GM21526 (cell line): Measurements from ENCODE around the gene HSD11B1L.
"Not testable (repeated sequence)": the region's sequence is repeated elsewhere in the genome, so short reads cannot be mapped to it uniquely, and the experiment has no call there.

ENCODE experiments used
- ATAC-seq: cut with Tn5 transposase; IDR thresholded peaks from one replicate; pipeline ENCODE4 v1.9.1; 2021; ENCODE audit warnings: moderate library complexity; ENCODE audit not compliant: unreplicated experiment, low FRiP score

HSD11B1L gene

DNA sequence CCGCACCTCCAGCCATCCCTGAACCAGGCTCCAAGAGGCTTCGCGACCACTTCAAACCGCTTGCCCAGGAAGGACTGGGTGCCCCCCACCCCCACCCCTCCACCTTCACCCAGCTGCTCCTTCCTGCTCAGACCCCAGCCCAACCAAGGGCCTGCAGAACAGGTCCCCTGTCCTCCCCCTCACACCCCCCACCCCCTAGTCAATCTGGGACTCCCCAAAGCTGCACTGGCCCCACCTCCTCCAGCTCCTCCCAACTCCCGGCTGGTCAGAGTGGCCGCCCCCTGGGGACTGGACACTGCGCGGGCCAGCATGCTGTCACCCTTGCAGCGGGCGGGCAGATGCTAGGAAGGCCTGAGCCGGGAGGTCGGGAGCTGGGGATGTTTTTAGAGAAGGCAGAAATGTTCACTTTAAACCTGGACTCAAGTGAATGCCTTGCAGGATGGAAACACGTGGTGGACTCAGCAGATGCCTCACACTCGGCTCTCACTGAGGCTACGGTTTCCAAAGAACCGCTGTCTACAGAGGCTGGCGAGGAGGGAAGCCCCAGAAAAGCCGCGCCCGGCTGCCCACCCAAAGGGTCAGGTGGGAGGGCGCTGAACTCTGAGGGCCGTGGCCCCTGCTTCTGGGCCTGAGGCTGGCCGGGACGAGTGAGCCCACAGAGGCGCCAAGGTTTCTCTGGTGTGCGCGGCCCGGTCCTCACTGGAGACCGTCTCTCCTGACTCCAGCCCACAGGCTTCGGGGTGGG is 17.2 kb downstream of the HSD11B1L start:
- no peak for ATAC-seq

- ATAC-seq: no peak
These were observed 18.0 kb downstream of the HSD11B1L start for GRCh38 chr19:5698635-5699422.

DNA sequence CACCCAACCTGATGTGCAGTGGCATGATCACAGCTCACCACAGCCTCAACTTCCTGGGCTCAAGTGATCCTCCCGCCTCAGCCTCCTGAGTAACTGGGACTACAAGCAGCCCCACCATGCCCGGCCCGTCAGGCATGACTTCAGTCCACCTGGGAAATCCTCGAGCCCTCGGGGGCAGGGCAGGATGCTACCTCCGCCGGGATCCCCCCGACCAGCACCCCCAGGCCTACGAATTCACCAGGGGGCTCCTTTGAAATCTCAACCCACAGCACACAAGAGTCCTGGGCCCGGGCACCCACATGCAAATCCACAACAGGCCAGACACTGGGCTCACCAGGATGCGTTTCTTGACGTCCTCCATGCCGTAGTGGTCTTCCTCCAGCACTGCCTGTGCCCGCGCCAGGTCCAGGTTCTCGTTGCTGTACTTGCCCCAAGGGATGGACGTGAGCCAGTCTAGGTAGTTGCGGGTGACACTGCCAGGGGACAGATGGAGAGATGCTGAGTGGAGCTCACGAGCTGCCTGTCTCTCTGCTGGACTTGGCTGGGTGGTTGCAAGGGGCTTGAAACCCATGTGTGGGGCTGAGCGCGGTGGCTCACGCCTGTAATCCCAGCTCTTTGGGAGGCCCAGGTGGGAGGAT is 19.7 kb downstream of the HSD11B1L start:
- ATAC-seq: no peak

- ATAC-seq: not testable (repeated sequence)
These were observed 21.2 kb downstream of the HSD11B1L start for GRCh38 chr19:5702053-5702410.

DNA sequence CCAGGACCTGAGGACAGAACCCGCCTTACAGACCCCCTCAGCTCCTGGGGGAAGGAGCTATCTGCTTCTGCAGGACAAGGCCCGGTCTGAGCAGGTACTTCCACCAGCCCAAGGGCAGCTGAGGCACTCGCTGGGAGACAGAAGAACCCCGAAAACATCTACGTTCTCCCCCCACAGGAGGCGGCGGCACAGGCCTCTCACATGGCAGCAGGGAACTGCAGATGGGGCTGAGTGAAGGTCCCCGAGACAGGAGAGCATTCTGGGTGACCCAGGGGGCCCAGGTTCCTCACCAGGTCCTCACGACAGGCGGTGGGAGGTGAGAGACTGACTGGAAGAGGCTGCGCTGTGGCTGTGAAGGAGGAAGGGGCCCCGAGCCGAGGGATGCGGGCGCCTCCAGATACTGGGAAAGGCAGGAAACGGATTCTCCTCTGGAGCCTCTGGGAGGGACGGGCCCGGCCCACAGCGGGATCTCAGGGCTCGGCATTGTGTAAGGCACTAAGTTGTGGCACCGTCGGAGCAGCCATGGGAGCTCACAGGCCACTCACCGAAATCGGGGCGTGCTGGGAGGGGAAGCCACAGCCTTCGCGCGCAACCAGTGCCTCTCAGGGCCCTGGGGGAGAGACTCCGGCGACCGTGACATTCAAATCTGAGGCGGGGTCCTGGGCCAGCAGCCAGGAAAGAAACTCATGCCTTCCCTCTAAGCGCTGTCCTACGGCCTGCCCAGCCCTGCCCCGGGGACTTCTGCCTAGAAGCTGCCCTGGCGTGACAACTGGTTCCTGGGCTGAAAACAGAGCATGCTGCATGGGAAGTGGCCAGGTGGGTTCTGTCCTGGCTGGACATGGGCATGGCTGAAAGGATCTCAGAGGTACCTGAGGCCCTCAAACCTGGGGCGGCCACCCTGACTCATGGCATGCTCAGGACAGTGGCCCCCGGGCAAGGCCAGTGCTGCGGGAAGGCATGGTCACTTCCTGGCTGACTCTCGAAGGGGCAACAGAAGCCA is 23.3 kb downstream of the HSD11B1L start:
- ATAC-seq: no peak

DNA sequence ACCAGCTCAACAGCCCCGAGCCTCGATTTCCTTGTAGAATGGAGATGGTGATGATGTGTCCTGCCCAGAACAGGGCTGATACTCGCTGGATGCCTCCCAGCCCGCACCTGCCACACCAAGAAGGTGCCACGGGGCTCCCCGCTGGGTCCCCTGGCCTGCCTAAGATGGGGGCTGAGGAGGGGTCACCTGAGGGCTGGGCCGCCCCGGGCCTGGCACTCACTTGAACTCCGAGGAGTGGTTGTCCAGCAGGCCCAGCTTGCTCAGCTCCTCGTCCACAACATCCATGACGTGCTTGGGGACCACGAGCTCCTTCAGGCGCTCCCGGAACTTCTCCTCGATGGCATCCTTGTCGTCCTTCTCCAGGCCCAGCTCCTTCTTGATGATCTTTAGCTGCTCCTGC is 24.7 kb downstream of the HSD11B1L start:
- ATAC-seq: no peak

DNA sequence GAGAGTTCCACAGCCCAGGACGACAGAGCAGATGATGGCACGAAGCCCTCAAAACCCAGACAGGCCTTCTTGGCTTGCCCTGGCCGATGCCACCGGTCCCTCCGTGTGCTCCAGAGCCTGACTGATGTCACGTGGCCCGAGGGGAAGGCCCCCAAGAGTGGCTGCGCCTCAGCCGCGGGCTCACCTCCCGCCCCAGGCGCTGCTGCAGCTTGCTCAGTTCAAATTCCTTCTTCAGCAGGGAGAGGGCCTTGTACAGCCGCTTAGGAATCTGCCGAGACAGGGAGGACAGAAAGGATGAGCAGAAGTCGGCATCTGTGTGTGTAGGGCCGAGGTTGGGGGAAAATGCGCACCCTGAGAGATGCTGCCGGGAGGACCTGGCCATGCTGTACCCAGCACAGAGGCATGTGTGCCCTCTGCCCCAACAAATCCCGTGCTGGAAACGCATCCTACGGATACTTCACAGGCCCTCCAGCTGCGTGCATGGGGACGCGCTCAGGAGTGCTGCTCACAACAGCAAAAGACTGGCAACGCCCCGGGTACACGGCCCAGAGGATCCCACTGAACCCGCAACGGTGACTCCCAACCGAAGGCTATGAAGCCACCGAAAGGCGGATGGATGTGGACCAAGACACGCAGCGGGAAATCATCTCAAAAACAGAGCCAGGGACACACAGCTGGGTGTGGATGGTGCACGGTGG is 26.2 kb downstream of the HSD11B1L start:
- no peak for ATAC-seq

DNA sequence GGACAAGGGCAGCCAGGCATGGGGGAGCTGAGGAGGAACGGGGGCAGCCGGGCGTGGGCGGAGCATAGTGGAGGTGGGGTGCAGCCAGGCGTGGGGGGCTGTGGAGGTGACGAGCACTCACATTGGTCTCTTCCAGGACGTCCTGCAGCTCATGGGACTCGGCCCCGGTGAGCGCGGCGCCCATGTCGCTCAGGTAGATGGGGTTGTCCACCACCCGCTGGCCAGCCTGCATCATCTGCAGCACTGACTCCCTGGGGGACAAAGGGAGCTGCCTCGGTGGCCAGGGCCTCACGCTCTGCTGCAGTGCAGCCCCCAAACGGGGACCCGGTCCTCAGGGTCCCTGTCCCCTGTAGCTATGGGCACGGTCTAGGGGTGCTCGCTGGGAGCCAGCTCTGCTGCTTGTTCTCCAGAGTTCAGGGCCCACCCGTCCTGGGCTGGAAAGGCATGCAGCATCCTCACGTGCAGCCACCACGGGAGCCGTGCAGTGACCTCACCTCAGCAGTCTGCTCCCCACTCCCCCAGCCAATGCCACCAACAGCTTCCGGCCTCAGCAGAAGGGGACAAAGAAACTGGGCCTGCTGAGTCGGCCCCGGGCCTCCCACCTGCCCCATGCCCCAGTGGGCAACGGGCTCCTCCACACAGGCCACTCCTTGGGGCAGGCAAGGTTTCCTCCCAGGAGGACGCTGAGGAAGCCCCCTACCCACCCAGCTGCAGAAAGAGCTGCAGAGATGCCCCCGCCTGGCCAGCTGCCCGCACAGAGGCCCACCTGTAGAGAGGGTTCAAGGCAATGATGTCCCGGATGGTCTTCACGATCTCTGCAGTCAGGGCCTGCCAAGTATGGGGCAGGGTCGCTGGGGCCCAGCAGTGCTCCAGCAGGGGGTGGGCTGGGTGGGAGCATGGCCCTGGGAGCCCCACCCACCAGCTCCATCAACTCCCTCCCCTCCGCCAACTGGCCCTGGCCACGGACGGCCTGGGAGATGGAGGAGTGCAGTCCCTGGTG is 27.0 kb downstream of the HSD11B1L start:
- no peak for ATAC-seq

GRCh38 chr19:5711025-5711424 is 30.2 kb downstream of the HSD11B1L start:
- no peak for ATAC-seq

DNA sequence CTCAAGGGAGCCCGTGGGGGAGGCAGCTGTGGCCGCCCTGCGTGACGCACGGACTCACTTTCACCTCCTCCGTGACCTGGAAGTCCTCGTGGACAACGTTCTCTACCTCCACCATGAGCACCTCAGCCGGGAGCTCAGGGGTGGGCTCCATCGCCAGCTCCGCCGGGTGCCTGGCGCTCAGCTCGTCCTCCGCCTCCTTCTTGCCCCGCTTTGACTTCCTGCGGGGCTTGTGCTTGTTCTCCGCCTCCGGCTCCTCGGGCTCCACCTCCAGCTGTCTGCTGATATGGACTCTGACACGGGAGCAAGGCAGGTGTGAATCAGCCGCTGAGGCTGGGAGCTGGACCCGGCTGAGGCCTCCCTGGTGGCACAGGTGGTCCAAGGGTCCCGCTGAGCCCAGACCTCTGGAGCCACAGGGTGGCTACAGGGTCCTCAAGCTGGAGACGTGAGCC is 30.9 kb downstream of the HSD11B1L start:
- no peak for ATAC-seq

GRCh38 chr19:5713228-5713627 is 32.4 kb downstream of the HSD11B1L start:
- ATAC-seq: no peak

GRCh38 chr19:5714816-5715215 is 34.0 kb downstream of the HSD11B1L start:
- no peak for ATAC-seq

DNA sequence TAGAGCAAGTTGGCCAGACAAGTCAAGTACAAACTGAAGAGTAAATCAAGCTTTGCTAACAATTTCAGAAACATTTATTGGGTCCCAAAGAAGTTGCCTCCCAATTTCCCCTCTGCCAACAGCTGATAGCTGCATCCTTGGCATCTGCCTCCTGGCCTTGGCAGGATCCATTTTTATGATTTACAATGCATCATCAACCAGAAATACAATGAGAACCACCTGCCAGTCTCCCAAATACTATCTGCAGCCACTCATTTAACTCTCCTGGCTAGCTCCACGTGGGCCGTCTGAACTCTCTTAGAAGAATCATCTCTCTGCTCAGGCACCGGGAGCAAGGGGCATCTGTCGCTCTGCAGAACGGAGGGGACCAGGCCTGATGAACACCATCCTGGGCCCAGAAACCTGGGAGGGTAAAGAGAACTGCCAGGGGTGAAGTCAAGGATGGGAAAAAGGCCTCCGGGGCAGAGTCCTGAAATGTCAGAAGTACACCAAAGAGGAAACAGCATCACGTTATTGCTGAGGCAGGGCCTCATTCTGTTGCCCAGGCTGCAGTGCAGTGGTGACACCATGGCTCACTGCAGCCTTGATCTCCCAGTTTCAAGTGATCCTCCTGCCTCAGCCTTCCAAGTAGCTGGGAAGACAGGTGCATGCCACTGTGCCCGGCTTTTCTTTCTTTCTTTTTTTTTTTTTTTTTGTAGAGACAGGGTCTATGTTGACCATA is 36.5 kb downstream of the HSD11B1L start:
- no peak for ATAC-seq

DNA sequence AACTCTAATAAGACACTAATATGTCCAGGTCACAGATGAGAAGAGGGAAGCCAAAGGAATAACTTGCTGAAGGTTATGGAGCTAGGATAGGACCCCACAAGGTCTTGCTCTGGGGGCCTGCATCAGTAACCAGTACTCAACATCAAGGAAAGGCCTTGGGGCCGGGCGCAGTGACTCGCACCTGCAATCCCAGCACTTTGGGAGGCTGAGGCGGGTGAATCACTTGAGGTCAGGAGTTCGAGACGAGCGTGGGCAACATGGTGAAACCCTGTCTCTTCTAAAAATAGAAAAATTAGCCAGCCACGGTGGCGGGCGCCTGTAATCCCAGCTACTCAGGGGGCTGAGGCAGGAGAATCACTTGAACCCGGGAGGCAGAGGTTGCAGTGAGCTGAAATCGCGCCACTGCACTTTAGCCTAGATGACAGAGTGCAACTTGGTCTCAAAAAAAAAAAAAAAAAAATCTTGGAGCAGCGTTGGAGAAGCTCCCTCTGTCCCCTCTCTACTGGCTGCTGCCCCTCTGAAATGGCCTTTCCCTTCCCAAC is 37.3 kb downstream of the HSD11B1L start:
- no peak for ATAC-seq

DNA sequence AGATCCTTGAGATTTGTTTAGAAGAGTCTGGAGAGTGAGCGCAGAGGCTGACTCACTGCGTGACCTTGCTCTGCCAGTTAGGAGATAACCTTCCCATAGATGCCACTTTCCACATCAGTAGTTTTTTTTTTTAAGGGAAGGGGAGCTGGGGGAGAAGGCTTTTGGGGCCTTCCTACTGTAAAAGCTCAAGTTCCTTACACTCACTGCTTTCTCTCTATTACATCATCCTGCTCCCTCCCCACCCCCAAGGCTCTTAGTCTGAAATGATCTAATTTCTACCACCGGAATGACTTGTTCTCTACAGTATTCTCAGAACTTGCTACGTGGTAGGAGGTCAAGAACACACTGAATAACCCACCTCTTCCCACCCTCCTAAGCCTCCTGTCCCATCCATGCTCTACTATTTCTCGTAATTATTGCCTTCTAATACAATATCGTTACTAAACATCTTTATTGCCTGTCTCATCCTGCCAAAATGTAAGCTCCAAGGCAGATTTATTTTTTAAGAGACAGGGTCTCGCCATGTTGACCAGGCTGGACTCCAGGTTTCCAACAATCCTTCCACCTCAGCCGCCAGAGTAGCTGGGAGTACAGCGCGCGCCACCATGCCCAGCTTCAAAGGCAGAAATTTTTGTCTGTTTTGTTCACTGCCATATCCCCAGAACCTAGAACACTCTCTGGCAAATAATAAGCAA is 37.9 kb downstream of the HSD11B1L start:
- ATAC-seq: no peak

DNA sequence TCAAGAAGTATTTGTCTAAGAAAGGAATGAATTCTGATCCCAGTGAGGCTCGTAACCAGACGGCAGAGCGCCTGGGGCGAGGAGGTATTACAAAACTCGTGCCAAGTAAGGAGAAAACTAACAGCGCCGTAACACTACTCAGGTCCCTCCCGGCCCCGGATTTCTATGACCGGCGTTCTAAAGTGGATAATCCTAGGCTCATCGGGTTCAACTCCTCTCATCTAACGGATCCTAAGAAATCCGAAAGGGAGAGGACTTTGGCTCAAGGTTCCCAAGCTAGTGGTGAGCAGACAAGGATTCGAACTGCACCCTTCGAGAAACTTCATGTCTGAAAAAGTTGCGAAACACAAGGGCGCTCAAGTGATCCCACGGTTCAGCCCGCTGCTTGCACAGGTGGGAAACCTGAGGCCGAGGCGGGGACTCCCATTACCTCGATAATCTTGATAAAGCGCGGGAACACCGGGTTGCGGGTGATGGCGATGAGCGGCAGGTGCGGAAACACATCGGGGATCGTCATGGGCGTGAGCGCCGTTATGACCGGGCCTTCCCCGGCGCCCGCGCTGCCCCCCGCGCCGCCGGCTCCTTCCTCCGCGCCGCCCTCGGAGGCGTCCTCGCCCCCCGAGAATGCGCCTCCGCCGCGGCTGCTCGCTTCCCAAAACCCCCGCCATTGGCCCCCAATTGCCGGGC is 38.6 kb downstream of the HSD11B1L start:
- ATAC-seq: no peak
